NT2/D1 (cell line): ENCODE results near the gene ZSWIM4.

Experiments
- SUZ12 ChIP-seq: IDR thresholded peaks from 2 replicates; pipeline ENCODE4 v1.6.1; 2011; ENCODE audit not compliant: insufficient read length, insufficient read depth; ENCODE audit errors: extremely low read depth
- YY1 ChIP-seq: IDR thresholded peaks from 2 replicates; pipeline ENCODE4 v1.6.1; 2011; ENCODE audit not compliant: insufficient read length, insufficient read depth
- ZNF274 ChIP-seq: IDR thresholded peaks from 2 replicates; pipeline ENCODE4 v1.6.1; 2011; ENCODE audit warnings: mild to moderate bottlenecking, low read depth, low read length

- TF ChIP-seq ZNF274 (no peak), YY1 (no peak), SUZ12 (peak; percentile 10)
Observed at GRCh38 chr19:13865571-13866462, 70.6 kb downstream of the ZSWIM4 start.
